H1 (cell line): ENCODE data around the gene GPR162. TPM values are rescaled to one million over a fixed set of nuclear protein-coding genes. Genes with fewer than 3 reads are reported as not detected.
A peak's percentile ranks its signal among the peaks of the same experiment; 100 is the strongest.

ENCODE experiments used
- CTCF ChIA-PET: fragments of 300-600 bp; sonication (Branson Sonifier 250); formaldehyde crosslinking; loops from one replicate; lab custom pipeline; 2021; ENCODE audit not compliant: partially characterized antibody; lab: Charles Lee
- POLR2A ChIA-PET: fragments of 300-600 bp; sonication (Branson Sonifier 250); formaldehyde crosslinking; loops from one replicate; lab custom pipeline; 2021; ENCODE audit warnings: inconsistent platforms; ENCODE audit not compliant: partially characterized antibody; lab: Charles Lee
- DNase-seq, 2 experiments: peaks; one replicate each; pipeline versions ENCODE4 v3.0.0 to v3.0.0-alpha.2; 2010 to 2022; ENCODE audit warnings: low spot score in 2 of 2, low read depth in 1 of 2, mixed read lengths in 1 of 2
- FAIRE-seq: peaks from 2 replicates; lab custom pipeline; 2011; peaks lifted over from hg19 to GRCh38; lab: Jason Lieb, UNC
- H2AFZ ChIP-seq: 2 replicates; pipeline ENCODE4 v1.8.1; 2012; ENCODE audit warnings: low read length, inconsistent platforms
- H2AK5ac ChIP-seq: 2 replicates; pipeline ENCODE4 v1.6.1; 2013; ENCODE audit warnings: low read depth, low read length
- H2BK120ac ChIP-seq: replicated peaks from 2 replicates; pipeline ENCODE3; 2013; ENCODE audit warnings: low read depth, low read length, inconsistent platforms
- H2BK12ac ChIP-seq: 2 replicates; pipeline ENCODE4 v1.6.1; 2013; ENCODE audit warnings: low read depth, low read length
- H2BK15ac ChIP-seq: 2 replicates; pipeline ENCODE4 v1.6.1; 2013; ENCODE audit warnings: low read length
- H2BK20ac ChIP-seq: 2 replicates; pipeline ENCODE4 v1.6.1; 2013; ENCODE audit warnings: low read length
- H2BK5ac ChIP-seq: 2 replicates; pipeline ENCODE4 v1.6.1; 2013; ENCODE audit warnings: low read depth, low read length
- H3K14ac ChIP-seq: 2 replicates; pipeline ENCODE4 v1.6.1; 2013; ENCODE audit warnings: inconsistent platforms; ENCODE audit not compliant: insufficient read length
- H3K18ac ChIP-seq: 2 replicates; pipeline ENCODE4 v1.6.1; 2013; ENCODE audit warnings: low read length; ENCODE audit errors: extremely low read depth
- H3K23ac ChIP-seq: 2 replicates; pipeline ENCODE4 v1.6.1; 2013; ENCODE audit warnings: inconsistent platforms; ENCODE audit not compliant: insufficient read length
- H3K23me2 ChIP-seq: 2 replicates; pipeline ENCODE4 v1.6.1; 2013; ENCODE audit warnings: low read depth, low read length
- H3K27ac ChIP-seq: 2 replicates; pipeline ENCODE4 v1.6.1; 2011; ENCODE audit warnings: low read depth, low read length, inconsistent platforms
- H3K27me3 ChIP-seq, 4 experiments: replicated peaks in 1 of 4; 1 replicate in 1 of 4; 2 replicates in 3 of 4; pipeline versions ENCODE4 v1.6.1 to v1.8.1; 2011 to 2013; ENCODE audit warnings: low read length in 3 of 4, mild to moderate bottlenecking in 3 of 4, inconsistent platforms in 2 of 4, mixed read lengths in 2 of 4, moderate library complexity in 1 of 4; ENCODE audit not compliant: control insufficient read depth in 3 of 4, insufficient read depth in 3 of 4; ENCODE audit errors: extremely low read depth in 1 of 4
- H3K36me3 ChIP-seq, 4 experiments: 2 replicates each; pipeline versions ENCODE4 v1.6.1 to v1.8.1; 2011 to 2013; ENCODE audit warnings: mild to moderate bottlenecking in 4 of 4, low read length in 3 of 4, moderate library complexity in 2 of 4, control low read depth in 1 of 4, inconsistent platforms in 1 of 4; ENCODE audit not compliant: insufficient read depth in 4 of 4, control insufficient read depth in 2 of 4
- H3K4ac ChIP-seq: replicated peaks from 2 replicates; pipeline ENCODE3; 2013; ENCODE audit warnings: low read length, low read depth, mixed read lengths, inconsistent platforms; ENCODE audit not compliant: insufficient read length
- H3K4me1 ChIP-seq, 4 experiments: replicated peaks in 1 of 4; 1 replicate in 1 of 4; 2 replicates in 3 of 4; pipeline versions ENCODE4 v1.6.1 to v1.8.1; 2011 to 2013; ENCODE audit warnings: low read length in 3 of 4, inconsistent platforms in 2 of 4, mixed read lengths in 1 of 4; ENCODE audit not compliant: insufficient read depth in 4 of 4, control insufficient read depth in 3 of 4
- H3K4me2 ChIP-seq, 2 experiments: 2 replicates each; pipeline versions ENCODE4 v1.6.1 to v1.8.1; 2011 to 2013; ENCODE audit warnings: low read depth in 2 of 2, low read length in 2 of 2, control low read depth in 1 of 2, inconsistent platforms in 1 of 2, mild to moderate bottlenecking in 1 of 2; ENCODE audit not compliant: insufficient read depth in 1 of 2
- H3K4me3 ChIP-seq, 4 experiments: fragments of 200-600, 300-600 bp in 1 of 4; sonication (generic), shearing (Covaris generic), sonication (Bioruptor Twin) in 1 of 4; 2 replicates each; pipeline versions ENCODE4 v1.5.1 to v1.8.1; 2011 to 2016; ENCODE audit warnings: low read length in 4 of 4, low read depth in 3 of 4, control low read depth in 2 of 4, inconsistent platforms in 2 of 4, mild to moderate bottlenecking in 2 of 4, mixed read lengths in 1 of 4, moderate library complexity in 1 of 4; ENCODE audit not compliant: insufficient read depth in 2 of 4; ENCODE audit errors: extremely low read depth in 1 of 4
- H3K56ac ChIP-seq: replicated peaks from 2 replicates; pipeline ENCODE3; 2013; ENCODE audit warnings: low read depth, mild to moderate bottlenecking, mixed read lengths, low read length, inconsistent platforms; ENCODE audit not compliant: insufficient read length
- H3K79me1 ChIP-seq: 2 replicates; pipeline ENCODE4 v1.6.1; 2013; ENCODE audit warnings: low read depth, low read length, control low read depth
- H3K79me2 ChIP-seq, 2 experiments: 2 replicates each; pipeline versions ENCODE4 v1.6.1 to v1.8.1; 2012 to 2013; ENCODE audit warnings: low read length in 2 of 2, mild to moderate bottlenecking in 2 of 2, inconsistent platforms in 1 of 2; ENCODE audit not compliant: insufficient read depth in 2 of 2, control insufficient read depth in 1 of 2
- H3K9ac ChIP-seq, 4 experiments: replicated peaks in 1 of 4; 1 replicate in 1 of 4; 2 replicates in 3 of 4; pipeline versions ENCODE4 v1.6.1 to v1.8.1; 2011 to 2013; ENCODE audit warnings: low read depth in 3 of 4, low read length in 3 of 4, control low read depth in 2 of 4, mild to moderate bottlenecking in 2 of 4, moderate library complexity in 2 of 4, inconsistent platforms in 1 of 4; ENCODE audit errors: extremely low read depth in 1 of 4
- H3K9me3 ChIP-seq, 2 experiments: 2 replicates each; pipeline versions ENCODE4 v1.6.1 to v1.8.1; 2012 to 2013; ENCODE audit warnings: mild to moderate bottlenecking in 2 of 2, moderate library complexity in 2 of 2, control low read depth in 1 of 2, inconsistent platforms in 1 of 2, low read depth in 1 of 2, low read length in 1 of 2, mixed read lengths in 1 of 2; ENCODE audit not compliant: insufficient read depth in 2 of 2
- H4K20me1 ChIP-seq, 2 experiments: replicated peaks in 1 of 2; 2 replicates each; pipeline versions ENCODE3 to v1.8.1; 2011 to 2013; ENCODE audit warnings: inconsistent platforms in 2 of 2, low read length in 2 of 2, mild to moderate bottlenecking in 1 of 2; ENCODE audit not compliant: insufficient read depth in 2 of 2, control insufficient read depth in 1 of 2
- H4K5ac ChIP-seq: 2 replicates; pipeline ENCODE4 v1.6.1; 2013; ENCODE audit warnings: low read length, low read depth, mixed read lengths, inconsistent platforms; ENCODE audit not compliant: insufficient read length
- H4K8ac ChIP-seq: 2 replicates; pipeline ENCODE4 v1.8.0; 2013; ENCODE audit warnings: mild to moderate bottlenecking, moderate library complexity, low read length, inconsistent platforms; ENCODE audit not compliant: insufficient read depth; ENCODE audit errors: extremely low read depth
- H4K91ac ChIP-seq: replicated peaks from 2 replicates; pipeline ENCODE3; 2013; ENCODE audit warnings: low read length, mixed read lengths, inconsistent platforms; ENCODE audit not compliant: insufficient read length
- BCL11A ChIP-seq, 2 experiments: IDR thresholded peaks; one replicate each; pipeline ENCODE4 v1.6.1; 2011; ENCODE audit warnings: low read depth in 2 of 2, low read length in 2 of 2, mild to moderate bottlenecking in 2 of 2
- MAX ChIP-seq: IDR thresholded peaks from 2 replicates; pipeline ENCODE4 v1.6.1; 2012; ENCODE audit warnings: inconsistent platforms
- NANOG ChIP-seq: IDR thresholded peaks from 2 replicates; pipeline ENCODE4 v1.6.1; 2011; ENCODE audit warnings: low read length, low read depth, mild to moderate bottlenecking, inconsistent platforms; ENCODE audit not compliant: insufficient read depth, poor library complexity, severe bottlenecking
- POLR2A ChIP-seq, 2 experiments: IDR thresholded peaks; 1 replicate in 1 of 2; 2 replicates in 1 of 2; pipeline ENCODE4 v1.6.1; 2011; ENCODE audit warnings: low read depth in 2 of 2, low read length in 2 of 2, mild to moderate bottlenecking in 2 of 2; ENCODE audit errors: control extremely low read depth in 1 of 2
- POLR2AphosphoS5 ChIP-seq: IDR thresholded peaks from 2 replicates; pipeline ENCODE4 v1.6.1; 2011; ENCODE audit warnings: low read depth, low read length
- POU5F1 ChIP-seq: IDR thresholded peaks from 2 replicates; pipeline ENCODE4 v1.6.1; 2011; ENCODE audit warnings: low read depth, mild to moderate bottlenecking, low read length, moderate library complexity
- SIN3A ChIP-seq, 2 experiments: IDR thresholded peaks in 1 of 2; conservative IDR thresholded peaks in 1 of 2; 2 replicates each; pipeline ENCODE4 v1.6.1; 2011 to 2012; ENCODE audit warnings: low read length in 2 of 2, improper control_type of control experiment in 1 of 2, low read depth in 1 of 2, mild to moderate bottlenecking in 1 of 2
- SIRT6 ChIP-seq: IDR thresholded peaks from one replicate; pipeline ENCODE4 v1.7.1; 2012; ENCODE audit warnings: low read length, inconsistent platforms
- TAF1 ChIP-seq: IDR thresholded peaks from 2 replicates; pipeline ENCODE4 v1.6.1; 2011; ENCODE audit warnings: mild to moderate bottlenecking, low read depth, low read length
- TBP ChIP-seq: IDR thresholded peaks from 2 replicates; pipeline ENCODE4 v1.6.1; 2011; ENCODE audit warnings: low read depth, low read length, improper control_type of control experiment
- USF2 ChIP-seq: IDR thresholded peaks from 2 replicates; pipeline ENCODE4 v1.6.1; 2011; ENCODE audit warnings: low read length, improper control_type of control experiment
- WGBS, 2 experiments: shearing (Covaris generic) in 1 of 2; methylation state at CpG; one replicate each; pipeline versions ENCODE4 v1.1.6 to v1.1.7; 2013 to 2015; ENCODE audit warnings: low lambda C conversion rate in 2 of 2, mixed read lengths in 2 of 2, inconsistent platforms in 1 of 2, low coverage in 1 of 2, missing lambda C conversion rate in 1 of 2; ENCODE audit not compliant: insufficient replicate concordance in 2 of 2, insufficient coverage in 1 of 2, insufficient read length in 1 of 2; ENCODE audit errors: extremely low coverage in 1 of 2, missing lambda C conversion rate in 1 of 2; 5-methylcytosine and 5-hydroxymethylcytosine counted together
- polyA plus RNA-seq, 7 experiments: library from polyadenylated mRNA; depleted of rRNA in 3 of 7; stranded (reverse) in 5 of 7; unstranded in 2 of 7; fragments of >200 nt in 5 of 7; fragments of 200-250 nt in 2 of 7; gene quantifications; 1 replicate in 5 of 7; 2 replicates in 1 of 7; 4 replicates in 1 of 7; pipeline versions ENCODE4 v1.2.1 to v1.2.3, GENCODE V29; 2011 to 2013; ENCODE audit warnings: missing spikeins in 2 of 7, mixed read lengths in 2 of 7
- total RNA-seq: library from RNA; stranded (reverse); fragmentation: NEBNext Ultra II Directional; extraction: Animal tissue kit (Norgen Biotek cat#: 25700); gene quantifications from 2 replicates; pipeline ENCODE4 v1.2.1, GENCODE V29; 2021

GPR162 gene
- total and polyA plus RNA-seq, 2 of the 8 experiments (the other 6 are each of a cell fraction or from before 2014, with no cell fraction given), result 7.3 to 8.8 TPM

- Histone ChIP-seq H3K9ac (no peak overlapping the region), H3K4me1 (peaks cover 4 to 31% (median 21%) of the 10 kb centered on the region in 4 experiments), H2AFZ (no peak overlapping the region), H4K5ac (no peak overlapping the region), H2AK5ac (0 out of 2 replicates have a peak overlapping the region, but pooled peaks have one; percentile 1), H2BK120ac (no peak overlapping the region), H3K79me1 (peaks cover 4% of the 10 kb centered on the region), H2BK15ac (0 out of 2 replicates have a peak overlapping the region, but pooled peaks have one; percentile 48), H3K23ac (no peak overlapping the region), H4K20me1 (peaks cover 0 to 7% of the 10 kb centered on the region in 2 experiments), H3K36me3 (peaks cover 5 to 18% (median 17%) of the 10 kb centered on the region in 4 experiments; a peak in 5 of 8 replicates), H4K8ac (peak overlapping the region; percentile 63; the same call in 1 of the 2 replicates), H3K23me2 (peaks cover 17% of the 10 kb centered on the region), H3K79me2 (peaks cover 0 to 9% of the 10 kb centered on the region in 2 experiments; a peak in 1 of 4 replicates), H3K4ac (no peak overlapping the region), H3K4me2 (peak overlapping the region; percentile 66 to 77), H3K4me3 (peak overlapping the region; percentile 20 to 55 (median 38); a peak in 5 of 8 replicates), H2BK5ac (peak overlapping the region; percentile 60; the same call in 1 of the 2 replicates), H3K56ac (no peak overlapping the region), H2BK20ac (no peak overlapping the region), H4K91ac (peak overlapping the region; percentile 69), H2BK12ac (no peak overlapping the region), H3K27me3 (peaks cover 0 to 9% (median 6%) of the 10 kb centered on the region in 4 experiments; a peak in 5 of 7 replicates), H3K27ac (no peak overlapping the region), H3K9me3 (no peaks in the 10 kb centered on the region), H3K14ac (no peak overlapping the region), H3K18ac (peak overlapping the region; percentile 76)
- FAIRE-seq, result peak; percentile 96
- ChIA-PET CTCF (interaction anchor here (0.5 to 23.7 kb wide), 11 partner anchors 8 to 465 kb away, joined by 3 to 532 read pairs (median 4); partner anchors contain the start of genes CD4, CDCA3, GNB3 and LAG3), POLR2A (interaction anchor here (0.8 to 27.1 kb wide), 13 partner anchors 8 to 213 kb away, joined by 3 to 388 read pairs (median 6); partner anchors contain the start of genes CDCA3, GNB3, MLF2 and PTMS)
- peak in 1 of 2 experiments; percentile 91 for DNase-seq
- 9% methylated on average over 8 of the region's 8 CpGs; no CpG with 5 or more reads in 1 of the 2 experiments for WGBS, 2 experiments
- peak; percentile 74 for TF ChIP-seq USF2
- TF ChIP-seq TBP, result 0 out of 2 replicates have a peak, but pooled peaks have one; percentile 34
- no peak for TF ChIP-seq BCL11A (IDR thresholded peaks at IDR 0.05; ENCODE audit: low read depth in 2 of 2, low read length in 2 of 2)
- peak in 1 of 2 experiments; percentile 25; a peak in 2 of 3 replicates for TF ChIP-seq POLR2A (IDR thresholded peaks at IDR 0.05; ENCODE audit: control extremely low read depth in 1 of 2, low read depth in 2 of 2, low read length in 2 of 2)
- TF ChIP-seq MAX, result peak; percentile 85
- TF ChIP-seq POU5F1, result no peak
- TF ChIP-seq TAF1, result peak; percentile 66; the same call in 1 of the 2 replicates
- no peak for TF ChIP-seq NANOG
- TF ChIP-seq SIRT6, result no peak
- 0 out of 2 replicates have a peak, but pooled peaks have one; percentile 47 for TF ChIP-seq POLR2AphosphoS5
- 0 out of 4 replicates have a peak, but pooled peaks of 1 of the 2 experiments have one; percentile 13 for TF ChIP-seq SIN3A (conservative IDR thresholded peaks at IDR 0.05 in 1 of 2, IDR thresholded peaks at IDR 0.05 in 1 of 2; ENCODE audit: low read depth in 1 of 2, low read length in 2 of 2)
These were observed 5.9 kb downstream of the GPR162 start for GRCh38 chr12:6827437-6827911.
